A673 (cell line): ENCODE data around the gene FASN. TPM values are rescaled to one million over a fixed set of nuclear protein-coding genes. Genes with fewer than 3 reads are reported as not detected.

ENCODE experiments used
- BruUV-seq: library from RNA; stranded (reverse); fragments of 400-500 nt; replicated peaks from 2 replicates; lab custom pipeline; 2021; lab: Mats Ljungman, UMichigan
- CTCF ChIA-PET: fragments of 300-600 bp; sonication (Branson Sonifier 250); formaldehyde crosslinking; loops from one replicate; lab custom pipeline; 2022; ENCODE audit warnings: antibody characterized with exemption; lab: Charles Lee
- POLR2A ChIA-PET: fragments of 300-600 bp; sonication (Branson Sonifier 250); formaldehyde crosslinking; loops from one replicate; lab custom pipeline; 2022; ENCODE audit warnings: antibody characterized with exemption; ENCODE audit not compliant: low non-redundant PET; lab: Charles Lee
- DNase-seq: peaks from one replicate; pipeline ENCODE4 v3.0.0-alpha.2; 2015; ENCODE audit warnings: low spot score
- H3K27ac ChIP-seq: fragments of 200-600 bp; sonication (generic); 2 replicates; pipeline ENCODE4 v1.5.1; 2016; ENCODE audit warnings: mixed run types, low read depth, mild to moderate bottlenecking, mixed read lengths, antibody characterized with exemption, low read length; ENCODE audit not compliant: poor library complexity, severe bottlenecking
- H3K27me3 ChIP-seq: fragments of 200-600 bp; sonication (generic); replicated peaks from 2 replicates; pipeline ENCODE4 v1.6.1; 2017; ENCODE audit warnings: mixed run types, low read depth, mild to moderate bottlenecking, mixed read lengths, antibody characterized with exemption, low read length; ENCODE audit not compliant: insufficient read depth, poor library complexity
- H3K36me3 ChIP-seq: fragments of 200-600 bp; sonication (generic); 2 replicates; pipeline ENCODE4 v1.6.1; 2016; ENCODE audit warnings: mixed run types, mild to moderate bottlenecking, mixed read lengths, antibody characterized with exemption, low read length; ENCODE audit not compliant: insufficient read depth, poor library complexity, severe bottlenecking
- H3K4me1 ChIP-seq: fragments of 200-600 bp; sonication (generic); 2 replicates; pipeline ENCODE4 v1.6.1; 2017; ENCODE audit warnings: mixed run types, mild to moderate bottlenecking, mixed read lengths, antibody characterized with exemption, low read length; ENCODE audit not compliant: insufficient read depth, poor library complexity, severe bottlenecking
- H3K4me3 ChIP-seq: fragments of 200-600 bp; sonication (generic); 2 replicates; pipeline ENCODE4 v1.5.1; 2016; ENCODE audit warnings: low read depth, mixed run types, mild to moderate bottlenecking, mixed read lengths, low read length; ENCODE audit not compliant: poor library complexity, severe bottlenecking
- H3K9me3 ChIP-seq: fragments of 200-600 bp; sonication (generic); 2 replicates; pipeline ENCODE4 v1.6.1; 2016; ENCODE audit warnings: mixed run types, low read depth, mild to moderate bottlenecking, mixed read lengths, antibody characterized with exemption, low read length; ENCODE audit not compliant: poor library complexity, severe bottlenecking
- EZH2 ChIP-seq: fragments of 200-600 bp; sonication (generic); IDR thresholded peaks from 2 replicates; pipeline ENCODE4 v1.6.1; 2017; ENCODE audit warnings: borderline replicate concordance, low read depth, mild to moderate bottlenecking, mixed read lengths, antibody characterized with exemption, low read length; ENCODE audit not compliant: poor library complexity, severe bottlenecking
- intact Hi-C: fragments of 100-400 bp; cut with micrococcal nuclease; formaldehyde crosslinking; loops from one replicate; pipeline ENCODE4 v1.10.0; 2022; ENCODE audit not compliant: unreplicated experiment
- total RNA-seq: library from RNA; stranded (reverse); gene quantifications from 2 replicates; pipeline ENCODE4 v1.2.3, GENCODE V29; 2021
- TF ChIP-seq, protein P1 (sequence below): fragments of 300-800, 200-600 bp; sonication (generic); conservative IDR thresholded peaks from 2 replicates; pipeline ENCODE4 v1.5.1; 2017; ENCODE audit warnings: low read depth, mild to moderate bottlenecking, antibody characterized with exemption, low read length, moderate library complexity, mixed read lengths

The FASN gene
- total RNA-seq, 1 experiment from 2014 or later = 591 TPM

DNA sequence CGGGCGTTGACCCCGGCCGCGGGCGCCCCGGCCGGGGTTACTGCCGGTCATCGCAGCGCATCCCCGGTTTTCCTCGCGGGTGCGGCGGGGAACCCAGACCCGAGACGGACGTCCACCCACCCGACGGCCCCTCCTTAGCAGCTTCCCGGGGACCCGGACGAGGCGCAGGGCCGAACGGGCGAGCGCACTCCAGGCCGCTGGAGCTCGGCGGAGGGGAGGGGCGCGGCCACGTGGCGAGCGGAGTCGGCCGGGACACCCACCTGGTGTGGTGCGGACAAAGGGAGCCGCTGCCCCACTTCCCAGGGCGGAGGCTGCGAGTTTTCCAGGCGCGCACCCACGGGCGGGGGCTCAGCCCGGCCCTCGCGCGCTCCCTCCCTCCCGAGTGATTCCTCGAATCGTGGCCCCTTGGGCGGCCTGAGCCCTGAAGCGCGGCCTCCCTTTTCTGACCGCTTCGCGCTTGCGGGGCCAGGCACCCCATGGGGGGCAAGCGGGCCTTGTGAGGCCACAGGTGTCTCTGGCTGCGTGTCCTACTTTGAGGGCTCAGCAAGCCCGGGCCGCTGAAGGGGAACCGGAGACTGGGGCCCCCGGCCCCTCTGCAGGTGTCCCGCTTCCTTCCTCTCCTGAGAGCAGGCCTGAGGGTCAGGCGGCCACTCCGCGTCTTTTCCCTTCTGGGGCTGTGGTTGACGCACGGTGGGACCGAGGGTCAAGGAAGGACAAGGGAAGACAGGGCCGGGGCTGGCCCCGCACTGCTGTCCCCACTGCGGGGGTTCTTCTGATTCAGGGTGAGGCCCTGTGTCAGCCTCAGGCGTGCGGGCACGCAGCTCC, 1.1 kb upstream of the FASN start:
- Histone ChIP-seq H3K27me3 (no peaks in the 10 kb centered on the region), H3K4me1 (peaks cover 22% of the 10 kb centered on the region), H3K9me3 (no peaks in the 10 kb centered on the region), H3K27ac (peak overlapping the region; percentile 99), H3K36me3 (peaks cover 28% of the 10 kb centered on the region), H3K4me3 (peak overlapping the region; percentile 99)
- intact Hi-C loops = loop anchor here (5.0 kb wide), 1 partner anchor 62 kb away; the partner anchor contains the start of gene DCXR
- ChIA-PET POLR2A (interaction anchor here (0.6 kb wide), 1 partner anchor 61 kb away, joined by 3 read pairs; the partner anchor contains the start of gene DCXR), CTCF (no interaction called here)
- no peak for TF ChIP-seq EZH2
- TF ChIP-seq, protein P1, sequence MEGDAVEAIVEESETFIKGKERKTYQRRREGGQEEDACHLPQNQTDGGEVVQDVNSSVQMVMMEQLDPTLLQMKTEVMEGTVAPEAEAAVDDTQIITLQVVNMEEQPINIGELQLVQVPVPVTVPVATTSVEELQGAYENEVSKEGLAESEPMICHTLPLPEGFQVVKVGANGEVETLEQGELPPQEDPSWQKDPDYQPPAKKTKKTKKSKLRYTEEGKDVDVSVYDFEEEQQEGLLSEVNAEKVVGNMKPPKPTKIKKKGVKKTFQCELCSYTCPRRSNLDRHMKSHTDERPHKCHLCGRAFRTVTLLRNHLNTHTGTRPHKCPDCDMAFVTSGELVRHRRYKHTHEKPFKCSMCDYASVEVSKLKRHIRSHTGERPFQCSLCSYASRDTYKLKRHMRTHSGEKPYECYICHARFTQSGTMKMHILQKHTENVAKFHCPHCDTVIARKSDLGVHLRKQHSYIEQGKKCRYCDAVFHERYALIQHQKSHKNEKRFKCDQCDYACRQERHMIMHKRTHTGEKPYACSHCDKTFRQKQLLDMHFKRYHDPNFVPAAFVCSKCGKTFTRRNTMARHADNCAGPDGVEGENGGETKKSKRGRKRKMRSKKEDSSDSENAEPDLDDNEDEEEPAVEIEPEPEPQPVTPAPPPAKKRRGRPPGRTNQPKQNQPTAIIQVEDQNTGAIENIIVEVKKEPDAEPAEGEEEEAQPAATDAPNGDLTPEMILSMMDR = no peak
- no TSS peak for BruUV-seq
- no peak for DNase-seq

DNA sequence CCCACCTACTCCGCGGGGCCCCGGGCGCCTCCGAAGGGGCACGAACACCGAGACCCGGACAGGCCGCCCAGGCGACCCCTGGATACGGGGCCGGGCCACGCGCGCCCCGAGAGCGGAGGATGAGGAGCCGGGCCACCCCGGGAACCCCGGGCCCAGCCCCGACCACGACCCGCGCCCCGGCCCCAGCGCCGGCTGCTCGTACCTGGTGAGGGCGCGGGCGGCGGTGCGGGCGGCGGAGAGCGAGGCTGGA, 192 bp downstream of the FASN start:
- TF ChIP-seq EZH2 = no peak
- TF ChIP-seq, protein P1 = no peak
- Histone ChIP-seq H3K4me1 (peaks cover 22% of the 10 kb centered on the region), H3K36me3 (peaks cover 39% of the 10 kb centered on the region), H3K27ac (peak overlapping the region; percentile 99), H3K9me3 (no peaks in the 10 kb centered on the region), H3K4me3 (peak overlapping the region; percentile 99), H3K27me3 (no peaks in the 10 kb centered on the region)
- ChIA-PET CTCF (no interaction called here), POLR2A (interaction anchor here (0.6 kb wide), 1 partner anchor 409 kb away, joined by 6 read pairs; no protein-coding TSS in a partner anchor)
- BruUV-seq = no TSS peak
- intact Hi-C loops = loop anchor here (5.0 kb wide), 1 partner anchor 61 kb away; the partner anchor contains the start of gene DCXR
- DNase-seq = no peak

DNA sequence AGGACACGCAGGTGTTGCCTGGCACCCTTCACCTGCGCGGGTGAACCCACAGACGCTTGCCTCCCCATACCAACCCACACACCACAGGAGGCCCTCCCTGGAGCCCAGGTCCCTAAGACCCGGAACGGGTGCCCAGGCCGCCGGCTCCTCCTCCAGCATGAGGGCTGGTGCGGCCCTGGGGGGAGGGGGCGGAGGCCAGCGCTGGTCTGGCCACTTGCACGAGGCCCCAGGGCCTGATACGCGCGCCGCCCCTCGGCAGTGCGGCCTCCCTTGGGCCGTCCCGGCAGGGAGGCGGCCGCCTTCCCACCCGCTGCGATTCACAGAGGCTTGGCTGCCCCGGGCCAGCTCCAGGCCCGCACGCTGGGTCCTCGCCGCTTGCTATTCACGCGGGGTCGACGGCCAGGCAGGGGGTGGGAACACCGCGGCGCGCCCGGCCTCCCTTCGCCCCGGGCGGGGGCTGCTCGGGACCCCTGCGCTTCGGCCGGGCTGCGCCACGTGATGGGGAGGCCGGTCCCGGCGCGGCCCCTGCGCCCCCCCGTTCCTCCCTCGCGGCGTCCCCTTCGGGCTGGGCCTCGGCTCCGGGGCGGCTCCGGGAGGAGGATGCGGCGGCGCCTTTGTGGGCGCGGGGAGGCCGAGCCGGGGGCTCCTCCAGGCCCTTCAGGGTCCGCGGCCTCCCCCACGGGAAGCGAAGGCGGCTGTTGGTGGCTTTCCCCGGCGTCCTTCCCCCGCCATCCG, 685 bp downstream of the FASN start:
- BruUV-seq = TSS peak; percentile 48
- peak overlapping the region; percentile 99 for H3K27ac ChIP-seq
- ChIA-PET POLR2A (interaction anchor here (0.6 kb wide), 1 partner anchor 409 kb away, joined by 6 read pairs; no protein-coding TSS in a partner anchor), CTCF (no interaction called here)
- peaks cover 22% of the 10 kb centered on the region for H3K4me1 ChIP-seq
- peak overlapping the region; percentile 99 for H3K4me3 ChIP-seq
- TF ChIP-seq EZH2 = no peak
- TF ChIP-seq, protein P1 = no peak
- no peaks in the 10 kb centered on the region for H3K9me3 ChIP-seq
- peaks cover 44% of the 10 kb centered on the region for H3K36me3 ChIP-seq
- intact Hi-C loops = loop anchor here (5.0 kb wide), 1 partner anchor 60 kb away; the partner anchor contains the start of gene DCXR
- H3K27me3 ChIP-seq = no peaks in the 10 kb centered on the region
- DNase-seq = no peak
